Neural progenitor cell (in vitro differentiated cells): ENCODE data around the gene FAM162A.

Experiments used
- CTCF ChIP-seq: fragments of 200-600 bp; sonication (generic); IDR thresholded peaks from 2 replicates; pipeline ENCODE4 v1.5.1; 2017; ENCODE audit warnings: antibody characterized with exemption, mild to moderate bottlenecking
- EZH2 ChIP-seq: fragments of 200-600 bp; sonication (generic); IDR thresholded peaks from 2 replicates; pipeline ENCODE4 v1.6.1; 2017; ENCODE audit warnings: antibody characterized with exemption, mild to moderate bottlenecking, moderate library complexity
- EZH2phosphoT487 ChIP-seq: fragments of 200-600 bp; sonication (generic); IDR thresholded peaks from 2 replicates; pipeline ENCODE4 v1.6.1; 2017; ENCODE audit warnings: antibody characterized with exemption

- TF ChIP-seq CTCF (peak; percentile 81), EZH2phosphoT487 (no peak), EZH2 (no peak)
Measured at GRCh38 chr3:122392868-122393844, 9.2 kb downstream of the FAM162A start.
